Measurements from ENCODE around the gene GNAI1.

Gene GNAI1

DNA sequence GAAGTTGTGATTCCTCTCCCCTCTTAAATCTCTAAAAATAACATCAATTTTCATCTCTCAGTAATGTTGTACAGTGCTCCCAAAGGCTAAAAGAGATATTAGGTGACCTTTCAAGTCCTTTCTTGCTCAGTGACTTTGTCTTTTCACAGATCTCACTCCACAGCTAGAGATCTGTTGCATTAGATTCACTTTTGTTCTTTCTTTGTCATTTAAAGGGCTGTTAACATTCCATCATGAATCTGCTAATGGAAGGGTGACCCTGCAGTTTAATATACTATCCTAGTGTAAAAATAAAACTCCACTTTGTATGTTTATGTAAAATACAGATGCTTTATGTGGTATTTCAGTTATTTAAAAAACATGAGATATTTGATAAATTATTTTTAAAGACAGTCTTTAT, 30.5 kb downstream of the GNAI1 start:
- no peak for DNase-seq

GRCh38 chr7:80170445-80170844, 35.8 kb downstream of the GNAI1 start:
- no peak for DNase-seq

- DNase-seq, result no peak
Measured at GRCh38 chr7:80172387-80172786, 37.8 kb downstream of the GNAI1 start.

- no peak for DNase-seq
Measured at GRCh38 chr7:80175744-80176143, 41.1 kb downstream of the GNAI1 start.

- no peak for DNase-seq
Measured at GRCh38 chr7:80181411-80181810, 46.8 kb downstream of the GNAI1 start.

- no peak for DNase-seq
Measured at GRCh38 chr7:80182630-80183276, 48.1 kb downstream of the GNAI1 start.

DNA sequence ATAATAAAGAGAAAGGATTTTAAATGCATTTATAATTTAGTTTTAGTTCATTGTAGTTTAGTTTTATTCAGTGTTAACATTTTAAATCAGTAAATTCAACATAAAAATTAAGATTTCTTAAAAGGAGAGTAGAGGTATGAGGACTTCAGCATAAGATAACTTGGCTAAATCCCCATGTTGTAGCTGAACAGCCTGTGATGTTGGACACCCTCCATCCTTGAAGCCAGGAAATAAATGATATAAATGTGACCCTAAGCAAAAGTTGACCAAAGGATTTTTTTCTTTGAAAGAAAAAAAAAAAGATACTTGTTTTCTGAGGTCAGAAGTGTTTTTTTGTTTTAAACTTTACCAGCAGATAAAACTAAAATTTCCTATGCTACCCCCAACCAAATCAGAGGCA, 48.7 kb downstream of the GNAI1 start:
- DNase-seq, result no peak

DNA sequence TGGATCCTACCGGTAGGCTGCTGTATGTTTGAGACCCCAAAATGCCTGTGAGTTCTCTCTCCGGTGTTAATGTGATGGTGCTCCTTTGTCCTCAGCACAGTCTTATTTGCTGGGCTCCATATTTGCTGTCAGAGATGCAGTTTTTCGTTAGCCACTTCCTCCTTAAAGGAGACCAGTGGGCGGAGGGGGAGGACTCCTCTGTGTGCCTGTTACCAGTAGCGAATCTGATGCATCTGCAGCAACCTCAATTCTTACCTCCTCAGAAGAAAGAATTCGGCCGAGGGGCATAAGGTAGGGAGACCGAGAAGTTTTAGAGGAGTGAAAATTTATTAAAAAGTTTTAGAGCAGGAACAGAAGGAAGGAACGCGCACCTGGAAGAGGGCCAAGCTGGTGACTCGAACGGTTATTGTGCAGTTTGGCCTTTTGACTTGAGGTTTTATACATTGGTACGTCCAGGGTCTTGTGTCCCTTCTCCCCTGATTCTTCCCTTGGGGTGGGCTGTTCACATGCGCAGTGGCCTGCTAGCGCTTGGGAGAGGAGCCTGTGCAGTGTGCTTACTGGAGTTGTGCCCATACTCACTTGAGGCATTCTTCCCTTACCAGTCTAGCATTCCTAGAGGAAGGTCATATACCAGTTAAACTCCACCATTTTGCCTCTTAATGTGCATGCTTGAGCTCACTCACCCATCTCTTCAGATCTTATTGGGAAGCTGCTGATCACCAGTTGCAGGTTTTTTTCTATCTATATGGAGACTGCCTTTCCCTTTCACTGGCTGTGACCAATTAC, 49.5 kb downstream of the GNAI1 start:
- DNase-seq, result no peak

DNA sequence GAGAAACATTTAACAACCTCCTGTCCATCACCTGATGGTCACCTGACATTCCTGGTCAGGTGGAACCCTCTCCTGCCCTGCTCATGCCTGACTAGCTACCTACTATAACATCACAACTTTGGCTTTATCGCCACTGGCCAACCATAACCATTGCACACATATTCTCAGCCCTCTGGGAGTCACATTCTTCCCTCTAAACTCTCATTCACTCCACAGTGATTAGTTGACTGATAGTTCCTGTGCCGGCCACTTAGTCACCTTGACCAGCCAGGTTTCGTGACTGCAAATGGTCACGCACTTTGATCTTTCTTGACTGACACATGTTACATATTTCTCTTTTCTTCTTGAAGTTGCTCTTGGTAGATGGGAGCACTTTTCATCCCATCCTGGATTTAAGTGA, 50.1 kb downstream of the GNAI1 start:
- DNase-seq, result no peak

- no peak for DNase-seq
Measured at GRCh38 chr7:80185571-80185970, 50.9 kb downstream of the GNAI1 start.

- no peak for DNase-seq
Measured at GRCh38 chr7:80186721-80187120, 52.1 kb downstream of the GNAI1 start.

DNA sequence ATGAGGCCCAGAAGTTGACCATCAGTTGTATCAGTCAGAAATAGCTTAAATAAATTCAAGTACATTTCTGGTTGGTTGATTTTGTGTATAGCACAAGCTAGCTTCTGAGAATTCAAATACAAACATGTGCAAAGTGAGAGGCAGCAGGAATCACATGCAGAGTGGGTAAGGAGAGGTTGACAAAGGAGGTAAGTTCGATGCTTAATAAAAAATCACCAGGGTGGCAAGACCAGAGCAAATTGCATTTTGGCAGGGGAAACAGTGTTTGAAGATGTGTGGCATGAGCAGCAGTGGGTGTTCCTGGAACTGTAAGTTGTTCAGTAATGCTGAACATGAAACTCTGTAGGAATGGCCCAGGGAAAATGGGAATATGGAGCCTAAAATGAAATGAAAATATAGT, 52.6 kb downstream of the GNAI1 start:
- DNase-seq, result no peak

DNA sequence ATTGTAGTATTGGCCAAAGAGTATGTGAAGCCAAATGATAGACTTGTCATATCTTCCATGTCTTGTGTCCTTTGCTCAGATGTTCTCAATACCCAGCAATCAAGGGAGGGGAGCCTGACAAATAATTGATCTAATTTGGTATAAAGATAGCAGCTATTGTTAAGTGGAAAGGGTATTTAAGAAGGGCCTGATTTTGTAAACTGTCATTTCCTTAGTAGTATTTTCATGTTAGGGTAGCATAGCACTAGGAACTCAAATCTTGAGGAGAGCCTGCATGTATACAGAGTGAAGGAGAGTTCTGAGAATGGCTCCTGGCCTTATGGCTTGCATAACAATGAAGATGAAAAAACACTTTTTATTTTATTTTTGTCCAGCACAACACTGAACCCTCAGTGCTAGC, 53.1 kb downstream of the GNAI1 start:
- DNase-seq, result no peak

- no peak for DNase-seq
Measured at GRCh38 chr7:80189638-80190037, 55.0 kb downstream of the GNAI1 start.

DNA sequence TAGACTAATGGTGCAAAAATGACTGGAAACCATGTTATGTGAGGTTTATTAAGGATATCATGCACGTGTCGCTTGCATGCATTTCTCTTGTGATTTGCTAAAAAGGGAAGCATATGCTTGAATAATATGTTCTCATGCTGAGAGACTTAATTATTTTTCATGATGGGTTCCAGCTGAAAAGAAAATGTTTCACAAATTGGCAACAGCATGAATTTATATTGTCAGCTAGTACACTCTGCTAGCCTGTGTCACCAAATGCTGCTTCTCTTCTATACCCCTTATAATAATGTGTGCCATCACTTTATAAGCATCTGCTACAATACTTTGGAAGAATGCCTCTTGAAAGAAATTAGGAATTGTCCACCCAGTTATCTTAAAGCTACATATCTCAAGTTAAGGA, 63.0 kb downstream of the GNAI1 start:
- no peak for DNase-seq

DNA sequence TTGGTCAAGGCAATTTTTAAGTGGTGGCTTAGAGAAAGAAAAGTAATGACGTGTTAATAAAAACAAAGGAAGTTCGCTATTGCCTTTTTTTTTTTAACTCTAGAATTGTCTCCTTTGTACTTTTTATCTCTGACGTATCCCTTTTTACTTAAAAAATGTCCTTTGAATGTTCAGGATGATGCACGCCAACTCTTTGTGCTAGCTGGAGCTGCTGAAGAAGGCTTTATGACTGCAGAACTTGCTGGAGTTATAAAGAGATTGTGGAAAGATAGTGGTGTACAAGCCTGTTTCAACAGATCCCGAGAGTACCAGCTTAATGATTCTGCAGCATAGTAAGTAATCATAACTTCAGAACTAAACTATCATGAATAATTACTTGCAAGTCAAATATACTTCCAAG, 64.4 kb downstream of the GNAI1 start:
- DNase-seq, result no peak

DNA sequence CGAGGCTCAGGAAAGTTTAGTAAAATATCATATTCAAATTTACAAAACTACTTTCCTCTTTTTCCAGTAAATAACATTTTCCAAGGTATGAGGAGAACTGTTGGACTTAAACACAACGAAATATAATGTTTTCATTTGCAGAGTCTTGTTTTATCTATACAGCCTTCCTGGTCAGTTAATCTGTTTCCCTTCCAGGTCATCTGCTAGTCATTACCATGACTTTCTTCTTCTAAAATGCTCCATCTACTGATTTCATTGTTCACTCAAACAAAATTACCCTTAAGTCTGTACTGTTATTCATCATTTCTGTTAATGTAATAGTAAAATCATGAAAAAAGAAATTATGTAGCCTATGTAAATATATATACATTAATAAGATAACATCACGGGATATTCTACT, 69.8 kb downstream of the GNAI1 start:
- DNase-seq, result no peak

DNA sequence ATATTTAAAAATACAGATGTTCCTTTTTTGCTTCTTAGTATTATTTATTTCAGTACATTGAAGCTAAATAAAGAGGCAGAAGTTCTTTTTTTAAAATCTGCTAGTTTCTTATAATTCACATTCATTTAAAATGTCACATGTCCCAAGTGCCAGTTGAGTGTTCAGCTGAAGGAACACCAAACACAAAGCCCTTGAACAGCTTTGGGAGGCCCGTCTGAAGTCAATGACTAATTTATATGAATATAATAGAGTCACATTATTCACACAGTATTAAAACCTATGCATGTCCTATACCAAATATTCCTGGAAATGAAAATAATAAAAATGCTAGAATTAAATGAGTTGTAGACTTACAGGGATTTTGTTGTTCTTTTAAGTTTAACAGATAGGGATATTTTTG, 70.3 kb downstream of the GNAI1 start:
- no peak for DNase-seq

DNA sequence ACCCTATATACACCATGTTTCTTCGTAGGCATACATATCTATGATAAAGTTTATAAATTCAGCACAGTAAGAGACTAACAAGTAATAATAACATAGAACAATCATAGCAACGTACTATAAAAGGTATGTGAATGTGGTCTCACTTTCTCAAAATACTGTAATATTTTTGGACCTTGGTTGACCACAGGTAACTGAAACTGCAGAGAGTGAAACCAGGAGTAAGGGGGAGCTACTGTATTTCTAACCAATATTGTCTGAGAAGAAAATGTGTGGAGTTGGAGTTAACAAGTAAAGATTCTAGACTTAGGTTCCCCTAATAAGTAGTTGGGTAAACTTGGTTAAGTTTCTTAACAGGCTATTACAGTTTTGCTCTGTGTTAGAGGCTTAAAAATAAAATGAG, 72.1 kb downstream of the GNAI1 start:
- DNase-seq, result no peak

- peak; percentile 50 for DNase-seq
Measured at GRCh38 chr7:80207501-80207900, 72.9 kb downstream of the GNAI1 start.

GRCh38 chr7:80208700-80209099, 74.1 kb downstream of the GNAI1 start:
- DNase-seq, result no peak

DNA sequence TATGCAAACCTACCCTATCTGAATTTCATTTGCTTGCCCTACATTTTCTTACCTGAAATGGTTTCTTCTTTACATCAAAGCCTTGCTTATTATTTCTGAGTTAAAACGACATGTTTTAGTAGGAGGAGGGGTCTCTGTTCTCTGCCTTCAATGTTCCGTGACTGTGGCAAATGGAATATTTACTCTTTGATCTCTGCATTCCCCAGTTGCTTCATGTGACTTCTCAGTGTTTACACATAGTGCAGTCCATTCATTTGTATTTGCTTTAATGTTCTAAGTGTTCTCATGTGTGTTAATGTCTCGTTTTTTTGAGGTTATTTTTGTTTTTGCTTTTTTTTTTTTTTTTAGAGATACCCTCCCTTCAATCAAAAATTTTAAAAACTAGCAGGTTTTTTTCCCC, 75.8 kb downstream of the GNAI1 start:
- no peak for DNase-seq

DNA sequence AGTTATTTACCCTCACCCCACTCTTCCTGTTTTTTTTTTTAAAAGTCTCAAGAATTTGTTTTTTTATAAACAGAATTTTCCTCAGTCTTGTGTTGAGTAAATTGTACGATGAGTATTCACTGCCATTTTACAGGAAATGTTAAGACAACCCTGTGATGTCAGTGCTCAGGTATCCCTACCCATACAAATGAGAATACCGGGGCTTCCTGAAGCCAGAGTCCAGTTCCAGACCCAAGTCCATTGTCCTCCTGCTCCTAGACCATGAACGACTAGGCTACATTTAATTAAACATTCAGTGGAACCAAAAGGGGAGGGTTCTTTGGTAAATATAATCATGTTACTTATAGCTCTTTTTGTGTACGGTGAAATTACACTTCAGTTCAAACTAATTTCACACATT, 79.2 kb downstream of the GNAI1 start:
- DNase-seq, result no peak

DNA sequence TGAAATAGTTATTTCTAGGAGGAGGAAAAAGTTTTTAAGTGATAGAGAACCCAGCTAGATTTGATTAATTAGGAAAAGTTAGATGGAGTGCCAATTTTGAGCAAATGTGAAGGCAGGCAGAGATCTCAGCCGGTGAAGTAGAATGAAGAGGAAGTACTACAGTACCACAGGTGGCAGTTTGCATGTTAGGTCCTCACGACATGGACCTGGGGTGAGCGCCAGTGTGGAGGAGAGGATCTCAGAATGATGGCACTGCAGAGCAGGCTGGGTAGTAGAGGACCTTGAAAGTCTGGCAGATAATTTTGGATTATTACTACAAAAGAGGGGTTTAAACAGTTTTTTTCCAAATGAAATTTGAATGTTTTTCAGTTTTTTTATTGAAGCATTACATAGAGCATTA, 81.1 kb downstream of the GNAI1 start:
- DNase-seq, result no peak
